HFFc6 (cell line): ENCODE data around the gene ZNF705A. TPM values are rescaled to one million over a fixed set of nuclear protein-coding genes. Genes with fewer than 3 reads are reported as not detected.
"Not testable (repeated sequence)": the region's sequence is repeated elsewhere in the genome, so short reads cannot be mapped to it uniquely, and the experiment has no call there.

Experiments used
- DNase-seq: peaks from one replicate; pipeline ENCODE4 v3.0.0-alpha.2; 2018
- H3K27ac Mint-ChIP-seq: 2 replicates; pipeline ENCODE4 v1.8.0; 2020; ENCODE audit warnings: mild to moderate bottlenecking, mixed read lengths
- H3K27me3 Mint-ChIP-seq: 2 replicates; pipeline ENCODE4 v1.8.0; 2021; ENCODE audit warnings: mild to moderate bottlenecking, moderate library complexity, mixed read lengths; ENCODE audit not compliant: insufficient read depth
- H3K36me3 Mint-ChIP-seq: 2 replicates; pipeline ENCODE4 v1.8.0; 2021; ENCODE audit warnings: low read depth, mixed read lengths
- H3K4me1 Mint-ChIP-seq: 2 replicates; pipeline ENCODE4 v1.8.0; 2020; ENCODE audit warnings: low read depth, mixed read lengths
- H3K4me3 Mint-ChIP-seq: 2 replicates; pipeline ENCODE4 v1.8.0; 2020; ENCODE audit warnings: mild to moderate bottlenecking, moderate library complexity, mixed read lengths
- H3K9me3 Mint-ChIP-seq: 2 replicates; pipeline ENCODE4 v1.8.0; 2020; ENCODE audit warnings: mild to moderate bottlenecking, mixed read lengths
- total RNA-seq, 6 experiments: library from RNA; stranded (reverse); fragmentation: NEBNext Ultra II Directional; extraction: Animal tissue kit (Norgen Biotek cat#: 25700); gene quantifications; 2 replicates in 1 of 6; 3 replicates in 5 of 6; pipeline ENCODE4 v1.2.3, GENCODE V29; 2021

Gene ZNF705A
- total RNA-seq, 6 experiments from 2014 or later: not detected

- H3K4me3 Mint-ChIP-seq, DNase-seq, H3K36me3 Mint-ChIP-seq, H3K27me3 Mint-ChIP-seq, H3K27ac Mint-ChIP-seq: not testable (repeated sequence)
- H3K4me1 Mint-ChIP-seq: peaks cover 30% of the 10 kb centered on the region
- peaks cover 11% of the 10 kb centered on the region for H3K9me3 Mint-ChIP-seq
Measured at GRCh38 chr12:8228607-8229006, 71.8 kb downstream of the ZNF705A start.

- H3K36me3 Mint-ChIP-seq, H3K27me3 Mint-ChIP-seq, DNase-seq, H3K9me3 Mint-ChIP-seq, H3K27ac Mint-ChIP-seq: not testable (repeated sequence)
- Mint-ChIP-seq H3K4me1 (peaks cover 30% of the 10 kb centered on the region), H3K4me3 (peak overlapping the region; percentile 20; the same call in 1 of the 2 replicates)
Measured at GRCh38 chr12:8229486-8229885, 72.7 kb downstream of the ZNF705A start.

Other genes starting within 250 kb of the ZNF705A start
- 10 to 100 TPM; 37.0 to 50.5 (median 38.5) TPM for gene SLC2A3, start 220.8 kb upstream of the ZNF705A start, total RNA-seq
- gene FOXJ2, start 124.3 kb upstream of the ZNF705A start, total RNA-seq: 10 to 100 TPM; 15.3 to 17.5 (median 15.9) TPM
- gene C3AR1, start 90.7 kb upstream of the ZNF705A start, total RNA-seq: under 1 TPM; 0.38 to 0.85 (median 0.62) TPM
- 10 to 100 TPM; 41.1 to 48.9 (median 45.0) TPM for gene NECAP1, start 74.7 kb upstream of the ZNF705A start, total RNA-seq
- gene CLEC4A, start 33.4 kb upstream of the ZNF705A start, total RNA-seq: under 1 TPM in 5 of 6 experiments, not detected in 1; 0.23 to 0.38 (median 0.34) TPM
- under 1 TPM in 4 of 6 experiments, not detected in 2; 0.25 to 0.66 (median 0.31) TPM for gene FAM90A1, start 70.6 kb downstream of the ZNF705A start, total RNA-seq